Measurements from ENCODE around the gene RYR3.

The RYR3 gene

DNA sequence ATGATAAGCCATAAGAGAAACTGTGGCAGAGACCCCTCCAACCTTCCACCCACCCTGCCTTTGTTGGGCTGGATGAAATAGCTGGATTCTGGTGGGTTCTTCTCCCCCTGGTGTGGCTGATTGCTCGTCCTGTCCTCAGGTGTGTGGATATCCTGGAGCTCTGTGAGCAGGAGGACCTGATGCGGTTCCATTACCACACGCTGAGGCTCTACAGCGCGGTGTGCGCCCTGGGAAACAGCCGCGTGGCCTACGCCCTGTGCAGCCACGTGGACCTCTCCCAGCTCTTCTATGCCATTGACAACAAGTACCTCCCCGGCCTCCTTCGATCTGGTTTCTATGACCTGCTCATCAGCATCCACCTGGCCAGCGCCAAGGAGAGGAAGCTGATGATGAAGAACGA is 351.2 kb downstream of the RYR3 start:
- DNase-seq, result no peak

DNA sequence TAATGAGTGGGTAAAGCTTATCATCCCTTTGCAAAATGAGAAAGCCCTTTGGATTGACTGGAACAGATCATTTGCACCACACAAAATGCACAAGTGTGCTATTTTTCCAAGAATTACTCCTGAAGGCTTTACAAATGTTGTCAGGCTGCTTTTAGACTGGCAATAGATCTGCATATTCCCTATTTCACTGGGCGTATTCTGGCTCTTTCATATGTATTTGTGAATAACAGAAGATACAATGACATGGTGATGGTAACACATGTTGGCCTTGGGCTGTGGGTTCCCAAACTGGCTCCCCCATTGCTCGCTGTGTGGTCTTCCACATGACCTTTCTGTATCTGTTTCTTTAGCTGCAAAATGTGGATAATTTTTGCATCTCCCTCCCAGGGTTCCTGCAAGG is 354.2 kb downstream of the RYR3 start:
- DNase-seq, result no peak

- no peak for DNase-seq
Observed at GRCh38 chr15:33670567-33670966, 359.8 kb downstream of the RYR3 start.

- no peak for DNase-seq
Observed at GRCh38 chr15:33671456-33671855, 360.7 kb downstream of the RYR3 start.

DNA sequence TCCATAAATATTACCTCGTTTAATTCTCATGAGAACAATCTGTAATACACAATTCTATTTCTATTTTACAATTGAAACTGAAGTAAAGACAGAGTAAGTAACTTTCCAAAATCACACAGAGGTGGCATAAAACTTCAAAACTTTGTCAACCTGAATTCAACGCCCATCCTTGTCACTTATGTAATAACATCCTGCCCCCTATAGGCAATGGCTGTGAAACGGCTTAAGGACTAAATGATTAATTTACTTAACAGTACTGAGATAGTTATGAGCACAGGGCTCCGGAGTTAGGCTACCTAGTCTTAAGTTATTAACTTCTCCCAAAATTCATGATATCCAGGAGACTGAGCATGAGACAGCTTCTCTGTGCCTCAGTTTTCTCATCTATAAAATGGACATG is 364.5 kb downstream of the RYR3 start:
- DNase-seq, result no peak

DNA sequence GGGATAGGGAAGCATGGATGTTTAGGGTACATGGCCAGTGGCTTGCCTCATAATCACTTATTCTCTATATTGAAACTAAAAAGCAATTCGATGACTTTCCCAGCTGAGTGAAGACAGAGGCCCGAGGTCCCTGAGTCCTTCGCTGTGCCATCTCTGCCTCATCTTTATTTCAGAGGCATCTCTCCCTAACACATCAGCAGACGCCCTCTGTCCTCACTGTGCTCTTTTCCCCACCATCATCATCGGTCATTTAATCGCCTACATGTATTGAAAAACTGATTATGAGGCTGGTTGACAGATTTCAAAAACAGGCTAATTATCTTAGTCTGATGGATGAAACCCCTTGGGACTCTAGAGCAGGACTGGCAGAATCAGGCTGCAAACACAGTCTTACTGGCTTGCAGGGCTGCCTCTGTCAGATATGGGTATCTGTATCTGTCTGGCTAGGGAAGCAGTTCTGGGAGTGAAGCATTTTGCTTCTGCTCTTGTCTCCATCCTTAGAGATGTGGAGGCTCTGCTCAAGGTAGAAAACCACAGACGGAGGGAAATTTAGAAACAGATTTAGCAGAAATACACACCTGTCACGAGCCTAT is 366.6 kb downstream of the RYR3 start:
- DNase-seq, result no peak

GRCh38 chr15:33678176-33678575 is 367.4 kb downstream of the RYR3 start:
- no peak for DNase-seq

DNA sequence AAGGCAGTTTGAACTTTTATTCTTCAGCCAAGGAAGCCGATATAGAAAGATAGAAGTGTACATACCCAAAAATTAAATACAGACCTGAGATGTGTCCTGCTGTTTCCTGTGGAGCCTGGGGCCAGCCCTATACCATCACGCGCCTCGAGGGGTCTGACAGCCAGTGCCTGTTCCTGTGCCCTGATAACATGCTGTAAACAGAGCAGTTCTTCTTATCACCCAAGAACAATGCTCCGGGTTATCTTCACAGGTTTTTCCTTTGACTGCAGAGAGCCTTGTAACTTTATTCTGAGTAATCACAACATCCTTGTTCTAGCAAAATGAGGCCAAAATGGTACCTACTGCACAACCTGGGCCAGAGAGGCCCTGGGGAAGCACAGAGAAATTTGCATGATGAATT is 367.8 kb downstream of the RYR3 start:
- no peak for DNase-seq

DNA sequence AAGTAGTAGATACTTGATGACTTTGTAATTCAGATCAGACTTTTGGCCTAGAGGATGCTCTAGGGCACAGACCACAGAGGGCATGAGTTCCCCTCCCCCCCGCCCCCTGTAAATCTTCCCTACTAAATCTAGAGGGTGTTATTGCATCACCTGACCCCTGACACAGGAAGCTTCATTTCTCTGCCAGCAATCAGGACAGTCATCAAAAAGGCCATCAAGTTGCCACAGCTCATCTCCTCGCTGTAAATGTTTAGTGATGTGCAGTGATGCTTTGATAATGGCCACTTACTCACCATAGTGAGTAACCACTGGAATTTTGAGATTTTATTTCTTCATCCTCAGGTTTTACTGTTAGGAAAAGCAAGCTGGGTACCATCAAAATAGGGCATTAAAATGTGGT is 368.3 kb downstream of the RYR3 start:
- no peak for DNase-seq

DNA sequence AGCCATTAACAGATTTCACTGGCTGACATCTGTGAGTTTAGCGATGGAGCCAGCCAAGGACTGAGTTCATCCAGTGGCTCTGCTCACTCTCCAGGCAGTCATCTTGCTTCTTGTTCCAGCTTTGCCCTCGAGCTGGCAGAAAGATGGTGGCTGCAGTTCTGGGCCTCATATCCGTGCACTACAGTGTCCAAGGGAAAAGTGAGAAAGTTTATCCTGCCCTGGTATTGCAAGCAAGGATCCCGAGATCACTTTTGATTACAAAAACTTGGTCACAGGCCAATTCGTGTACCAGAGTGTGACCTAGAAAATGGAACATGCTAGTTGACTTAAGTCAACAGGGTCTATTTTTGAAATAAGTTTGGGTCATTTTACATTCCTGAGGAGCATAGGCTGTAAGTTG is 369.6 kb downstream of the RYR3 start:
- DNase-seq, result no peak

- DNase-seq, result no peak
Observed at GRCh38 chr15:33693166-33693800, 382.5 kb downstream of the RYR3 start.

DNA sequence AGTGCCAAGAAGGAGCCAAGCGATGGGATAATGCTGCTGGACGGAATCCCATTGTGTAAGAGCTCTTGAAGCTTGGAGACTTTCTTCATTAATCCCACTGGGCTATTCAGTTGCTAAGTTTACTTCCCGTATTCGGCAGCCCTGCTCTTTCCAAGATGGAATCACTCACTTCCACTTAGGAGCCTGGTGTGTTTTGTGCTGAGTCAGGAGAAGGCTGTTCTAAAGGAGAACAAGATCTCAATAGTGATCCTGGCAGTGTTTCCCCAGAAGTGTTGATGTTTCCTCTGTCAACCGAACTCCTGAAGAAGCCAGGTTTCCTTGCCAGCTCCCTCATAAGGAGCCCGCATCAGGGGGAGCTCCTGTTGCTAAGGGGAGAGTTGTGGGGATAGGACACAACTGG is 387.4 kb downstream of the RYR3 start:
- DNase-seq, result no peak

- no peak for DNase-seq
Observed at GRCh38 chr15:33699145-33699544, 388.4 kb downstream of the RYR3 start.

- no peak for DNase-seq
Observed at GRCh38 chr15:33699691-33700447, 389.1 kb downstream of the RYR3 start.

DNA sequence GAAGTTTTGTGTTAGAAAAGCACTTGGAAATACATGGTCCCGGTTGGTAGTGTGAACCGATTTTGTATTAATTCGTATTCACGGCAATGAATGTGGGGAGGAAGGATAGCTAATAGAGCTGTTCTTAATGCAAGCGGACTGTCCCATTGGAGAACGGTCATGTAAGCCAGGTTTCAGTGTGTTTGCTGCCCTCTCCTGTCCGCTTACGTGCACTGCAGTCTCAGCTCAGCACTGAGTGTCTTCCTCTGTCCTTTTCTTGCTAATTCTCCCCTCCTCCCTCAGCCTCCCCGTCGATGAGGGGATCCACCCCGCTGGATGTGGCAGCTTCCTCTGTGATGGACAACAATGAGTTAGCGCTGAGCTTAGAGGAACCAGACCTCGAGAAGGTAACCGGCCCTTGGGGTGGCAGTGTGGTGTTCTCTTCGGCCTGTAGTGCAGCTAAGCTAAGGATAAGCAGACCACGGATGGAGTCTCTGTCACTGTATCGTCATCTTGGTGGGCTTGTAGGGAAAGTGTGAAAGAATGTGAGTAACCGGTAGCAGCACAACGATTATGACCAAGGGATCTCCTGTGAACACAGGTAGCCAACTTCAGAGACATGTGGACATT is 390.0 kb downstream of the RYR3 start:
- DNase-seq, result no peak

DNA sequence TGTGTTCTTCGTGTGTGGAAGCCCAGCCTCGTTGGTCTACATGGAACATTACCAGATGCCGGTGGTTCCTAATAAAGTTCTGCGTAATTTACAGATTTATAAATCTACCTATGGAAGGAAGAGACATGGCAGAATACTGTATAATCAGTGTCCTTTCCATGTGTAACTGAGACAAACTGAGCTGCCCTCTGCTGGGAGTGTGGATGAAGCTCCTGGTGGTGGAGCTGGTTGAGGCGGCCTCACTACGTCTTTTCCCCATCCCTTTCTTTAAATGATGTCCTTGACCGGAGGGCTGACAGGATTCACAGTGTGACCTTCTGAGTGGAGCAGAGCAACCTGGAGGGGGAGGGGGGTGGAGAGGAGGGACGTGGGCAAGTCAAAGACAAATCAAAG is 390.5 kb downstream of the RYR3 start:
- no peak for DNase-seq

DNA sequence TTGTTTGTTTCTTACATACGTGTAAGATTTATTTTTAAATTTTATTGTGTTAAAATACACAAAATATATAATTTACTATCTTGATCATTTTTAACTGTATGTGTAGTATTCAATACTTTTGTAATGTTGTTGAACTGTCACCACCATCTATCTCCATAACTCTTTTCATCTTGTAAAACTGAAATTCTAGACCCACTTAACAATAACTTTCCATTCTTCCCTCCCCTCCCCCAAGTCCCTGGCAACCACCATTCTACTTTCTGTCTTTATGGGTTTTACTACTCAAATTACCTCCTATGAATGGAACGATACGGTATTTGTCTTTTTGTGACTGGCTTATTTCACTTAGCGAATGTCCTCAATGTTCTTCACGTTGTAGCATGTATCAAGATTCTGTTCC is 395.4 kb downstream of the RYR3 start:
- no peak for DNase-seq

GRCh38 chr15:33710748-33711147 is 400.0 kb downstream of the RYR3 start:
- no peak for DNase-seq

DNA sequence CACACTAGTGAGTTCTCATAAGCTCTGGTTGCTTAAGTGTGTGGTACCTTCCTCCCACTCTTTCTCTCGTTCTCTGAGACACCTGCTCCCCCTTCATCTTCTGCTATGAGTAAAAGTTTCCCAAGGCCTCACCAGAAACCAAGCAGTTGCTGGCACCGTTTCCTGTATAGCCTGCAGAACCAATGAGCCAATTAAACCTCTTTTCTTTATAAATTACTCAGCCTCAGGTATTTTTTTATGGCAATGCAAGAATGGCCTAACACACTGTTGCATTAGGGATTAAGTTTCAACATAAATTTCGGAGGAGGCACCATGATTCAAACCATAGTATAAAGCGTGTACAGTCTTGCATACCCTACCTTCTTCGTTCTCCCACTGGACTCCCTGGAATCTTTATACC is 405.3 kb downstream of the RYR3 start:
- no peak for DNase-seq

- no peak for DNase-seq
Observed at GRCh38 chr15:33720952-33721351, 410.2 kb downstream of the RYR3 start.

- no peak for DNase-seq
Observed at GRCh38 chr15:33722005-33722672, 411.4 kb downstream of the RYR3 start.

GRCh38 chr15:33722673-33723015 is 411.9 kb downstream of the RYR3 start:
- no peak for DNase-seq

DNA sequence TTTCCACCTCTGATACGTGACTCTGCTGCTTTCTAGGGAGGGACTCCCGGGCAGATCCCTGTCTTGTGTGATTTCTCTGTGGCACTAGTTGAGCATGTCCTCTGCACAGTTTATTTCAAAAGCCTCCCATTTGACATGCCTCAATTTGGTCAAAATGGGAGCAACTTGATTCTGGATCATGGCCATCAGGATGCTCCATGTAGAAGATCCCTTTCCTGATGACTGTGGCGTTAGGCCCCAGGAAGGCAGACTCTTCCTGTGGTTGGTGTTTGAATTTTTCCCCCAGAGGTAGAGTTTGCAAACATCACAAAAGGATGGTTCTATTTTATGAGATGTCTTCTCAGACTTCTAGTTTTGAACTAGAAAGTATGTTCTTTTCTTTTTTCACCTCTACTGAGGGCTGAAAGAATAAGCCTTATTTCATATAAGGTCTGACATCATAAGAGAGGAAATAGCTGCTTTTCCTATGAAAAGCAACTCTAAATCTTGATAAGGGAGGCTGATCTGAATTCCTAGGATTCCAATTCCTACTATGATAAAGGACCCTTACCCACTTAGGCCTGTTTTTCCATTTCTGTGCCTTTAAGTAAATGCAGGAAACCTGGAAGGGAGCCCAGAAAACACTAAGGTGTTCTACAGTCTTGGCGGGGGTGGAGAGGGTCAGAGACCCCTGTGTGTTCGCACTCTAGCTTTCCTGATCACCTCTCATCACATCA is 413.7 kb downstream of the RYR3 start:
- DNase-seq, result no peak
